ENCODE results near the gene ACP1. TPM values are rescaled to one million over a fixed set of nuclear protein-coding genes. Genes with fewer than 3 reads are reported as not detected.

The ACP1 gene
- total RNA-seq, 1 experiment from 2014 or later: 193 TPM

GRCh38 chr2:288758-289361, 24.1 kb downstream of the ACP1 start:
- TF ChIP-seq, protein P1, sequence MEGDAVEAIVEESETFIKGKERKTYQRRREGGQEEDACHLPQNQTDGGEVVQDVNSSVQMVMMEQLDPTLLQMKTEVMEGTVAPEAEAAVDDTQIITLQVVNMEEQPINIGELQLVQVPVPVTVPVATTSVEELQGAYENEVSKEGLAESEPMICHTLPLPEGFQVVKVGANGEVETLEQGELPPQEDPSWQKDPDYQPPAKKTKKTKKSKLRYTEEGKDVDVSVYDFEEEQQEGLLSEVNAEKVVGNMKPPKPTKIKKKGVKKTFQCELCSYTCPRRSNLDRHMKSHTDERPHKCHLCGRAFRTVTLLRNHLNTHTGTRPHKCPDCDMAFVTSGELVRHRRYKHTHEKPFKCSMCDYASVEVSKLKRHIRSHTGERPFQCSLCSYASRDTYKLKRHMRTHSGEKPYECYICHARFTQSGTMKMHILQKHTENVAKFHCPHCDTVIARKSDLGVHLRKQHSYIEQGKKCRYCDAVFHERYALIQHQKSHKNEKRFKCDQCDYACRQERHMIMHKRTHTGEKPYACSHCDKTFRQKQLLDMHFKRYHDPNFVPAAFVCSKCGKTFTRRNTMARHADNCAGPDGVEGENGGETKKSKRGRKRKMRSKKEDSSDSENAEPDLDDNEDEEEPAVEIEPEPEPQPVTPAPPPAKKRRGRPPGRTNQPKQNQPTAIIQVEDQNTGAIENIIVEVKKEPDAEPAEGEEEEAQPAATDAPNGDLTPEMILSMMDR (IDR thresholded peaks at IDR 0.05; ENCODE audit: insufficient read depth in 1 of 2, low read depth in 1 of 2, low read length in 1 of 2, severe bottlenecking in 1 of 2, unreplicated experiment in 1 of 2): no peak
- H3K27me3 ChIP-seq (replicated peaks; ENCODE audit: control insufficient read depth, insufficient read depth, low read length): no peaks in the 10 kb centered on the region; the same call in none of the 2 replicates
- peak overlapping the region; percentile 41 for H3K4me3 ChIP-seq (ENCODE audit: low read depth, low read length)
- no peaks in the 10 kb centered on the region for H3K36me3 Mint-ChIP-seq (ENCODE audit: insufficient read depth, unreplicated experiment)
- no peak overlapping the region for H3K27ac Mint-ChIP-seq (ENCODE audit: unreplicated experiment)
- peak overlapping the region; percentile 67 for H3K4me3 Mint-ChIP-seq (ENCODE audit: unreplicated experiment)
- intact Hi-C loops (cut with micrococcal nuclease; ENCODE audit: unreplicated experiment): no loop called here
- ChIA-PET CTCF (no interaction called here), POLR2A (no interaction called here)
- H3K4me1 ChIP-seq: peaks cover 4% of the 10 kb centered on the region; the same call in 1 of the 2 replicates
- no TSS peak for BruUV-seq (replicated peaks)
- H3K9me3 ChIP-seq: no peaks in the 10 kb centered on the region
- no peaks in the 10 kb centered on the region for H3K4me1 Mint-ChIP-seq (ENCODE audit: low read depth, unreplicated experiment)
- H3K9me3 Mint-ChIP-seq (ENCODE audit: unreplicated experiment): no peaks in the 10 kb centered on the region
- H3K36me3 ChIP-seq (ENCODE audit: control insufficient read depth, insufficient read depth, low read length): no peaks in the 10 kb centered on the region
- peaks cover 12% of the 10 kb centered on the region for H3K27me3 Mint-ChIP-seq (ENCODE audit: insufficient read depth, unreplicated experiment)
- DNase-seq: no peak

GRCh38 chr2:289362-290089, 24.8 kb downstream of the ACP1 start:
- POLR2A ChIA-PET: no interaction called here
- Mint-ChIP-seq H3K27me3 (ENCODE audit: insufficient read depth, unreplicated experiment) (peaks cover 12% of the 10 kb centered on the region), H3K36me3 (ENCODE audit: insufficient read depth, unreplicated experiment) (no peaks in the 10 kb centered on the region), H3K9me3 (ENCODE audit: unreplicated experiment) (no peaks in the 10 kb centered on the region), H3K4me3 (ENCODE audit: unreplicated experiment) (peak overlapping the region; percentile 67), H3K27ac (ENCODE audit: unreplicated experiment) (no peak overlapping the region), H3K4me1 (ENCODE audit: low read depth, unreplicated experiment) (no peaks in the 10 kb centered on the region)
- CTCF ChIA-PET: interaction anchor here (1.5 to 1.7 kb wide), 2 partner anchors 43 kb away, joined by 5 to 6 read pairs; no protein-coding TSS in a partner anchor
- Histone ChIP-seq H3K4me1 (peaks cover 4% of the 10 kb centered on the region; the same call in 1 of the 2 replicates), H3K9me3 (no peaks in the 10 kb centered on the region), H3K4me3 (ENCODE audit: low read depth, low read length) (peak overlapping the region; percentile 41), H3K27me3 (replicated peaks; ENCODE audit: control insufficient read depth, insufficient read depth, low read length) (no peaks in the 10 kb centered on the region; the same call in none of the 2 replicates), H3K36me3 (ENCODE audit: control insufficient read depth, insufficient read depth, low read length) (no peaks in the 10 kb centered on the region)
- BruUV-seq (replicated peaks): no TSS peak
- intact Hi-C loops (cut with micrococcal nuclease; ENCODE audit: unreplicated experiment): loop anchor here (1.0 kb wide), 3 partner anchors 43 to 348 kb away; no protein-coding TSS in a partner anchor
- TF ChIP-seq, protein P1 (IDR thresholded peaks at IDR 0.05; ENCODE audit: insufficient read depth in 1 of 2, low read depth in 1 of 2, low read length in 1 of 2, severe bottlenecking in 1 of 2, unreplicated experiment in 1 of 2): no peak
- peak in 1 of 2 experiments; percentile 28 for DNase-seq

DNA sequence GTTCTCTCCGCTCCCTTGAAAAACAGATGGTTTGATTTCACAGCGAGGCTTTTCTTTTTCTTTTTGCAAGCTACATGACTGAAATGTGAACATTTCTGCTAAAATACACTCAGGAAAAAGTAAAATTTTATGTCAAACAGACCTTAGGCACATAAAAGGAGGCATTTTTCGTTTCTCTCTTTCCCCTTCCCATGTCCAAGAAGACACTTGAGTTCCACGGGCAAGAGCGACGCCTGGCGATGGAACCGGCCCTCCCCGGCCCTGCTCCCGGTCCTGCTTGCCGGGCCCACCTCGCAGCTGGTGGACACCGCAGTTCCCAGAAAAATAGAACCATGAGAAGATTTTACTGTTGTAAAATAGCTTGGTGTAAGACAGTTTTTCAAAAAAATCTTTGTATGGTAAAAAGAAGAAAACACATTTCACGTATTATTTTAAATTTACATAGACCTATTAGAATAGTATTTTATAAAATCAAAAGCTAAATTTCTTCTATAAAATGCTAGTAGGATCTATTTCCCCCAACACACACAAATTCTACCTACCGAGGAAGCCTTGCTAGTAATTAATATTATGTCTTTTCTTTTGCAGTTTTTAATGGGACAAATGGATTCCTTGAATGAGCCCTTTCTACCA, 25.5 kb downstream of the ACP1 start:
- H3K4me1 Mint-ChIP-seq (ENCODE audit: low read depth, unreplicated experiment): no peaks in the 10 kb centered on the region
- Histone ChIP-seq H3K4me1 (peaks cover 4% of the 10 kb centered on the region; the same call in 1 of the 2 replicates), H3K36me3 (ENCODE audit: control insufficient read depth, insufficient read depth, low read length) (no peaks in the 10 kb centered on the region), H3K27me3 (replicated peaks; ENCODE audit: control insufficient read depth, insufficient read depth, low read length) (no peaks in the 10 kb centered on the region; the same call in none of the 2 replicates), H3K9me3 (no peaks in the 10 kb centered on the region), H3K4me3 (ENCODE audit: low read depth, low read length) (peak overlapping the region; percentile 41)
- H3K36me3 Mint-ChIP-seq (ENCODE audit: insufficient read depth, unreplicated experiment): no peaks in the 10 kb centered on the region
- intact Hi-C loops (cut with micrococcal nuclease; ENCODE audit: unreplicated experiment): loop anchor here (1.0 kb wide), 3 partner anchors 44 to 347 kb away; no protein-coding TSS in a partner anchor
- peak overlapping the region; percentile 67 for H3K4me3 Mint-ChIP-seq (ENCODE audit: unreplicated experiment)
- DNase-seq: peak; percentile 79 to 84
- H3K27me3 Mint-ChIP-seq (ENCODE audit: insufficient read depth, unreplicated experiment): peaks cover 12% of the 10 kb centered on the region
- no TSS peak for BruUV-seq (replicated peaks)
- TF ChIP-seq, protein P1 (IDR thresholded peaks at IDR 0.05; ENCODE audit: insufficient read depth in 1 of 2, low read depth in 1 of 2, low read length in 1 of 2, severe bottlenecking in 1 of 2, unreplicated experiment in 1 of 2): peak; percentile 85 to 96
- H3K27ac Mint-ChIP-seq (ENCODE audit: unreplicated experiment): no peak overlapping the region
- no peaks in the 10 kb centered on the region for H3K9me3 Mint-ChIP-seq (ENCODE audit: unreplicated experiment)
- ChIA-PET POLR2A (no interaction called here), CTCF (interaction anchor here (0.8 to 1.7 kb wide), 4 partner anchors 26 to 44 kb away, joined by 3 to 6 read pairs (median 6); no protein-coding TSS in a partner anchor)
